Medulla oblongata (tissue), 1 donor: Measurements from ENCODE around the gene PJA1.

Experiments
- DNase-seq: peaks from one replicate; pipeline ENCODE4 v3.0.0-alpha.2; 2015; ENCODE audit errors: extremely low spot score

Gene PJA1

GRCh38 chrX:69143530-69143929 lies 21.7 kb downstream of the PJA1 start:
- DNase-seq: no peak

DNA sequence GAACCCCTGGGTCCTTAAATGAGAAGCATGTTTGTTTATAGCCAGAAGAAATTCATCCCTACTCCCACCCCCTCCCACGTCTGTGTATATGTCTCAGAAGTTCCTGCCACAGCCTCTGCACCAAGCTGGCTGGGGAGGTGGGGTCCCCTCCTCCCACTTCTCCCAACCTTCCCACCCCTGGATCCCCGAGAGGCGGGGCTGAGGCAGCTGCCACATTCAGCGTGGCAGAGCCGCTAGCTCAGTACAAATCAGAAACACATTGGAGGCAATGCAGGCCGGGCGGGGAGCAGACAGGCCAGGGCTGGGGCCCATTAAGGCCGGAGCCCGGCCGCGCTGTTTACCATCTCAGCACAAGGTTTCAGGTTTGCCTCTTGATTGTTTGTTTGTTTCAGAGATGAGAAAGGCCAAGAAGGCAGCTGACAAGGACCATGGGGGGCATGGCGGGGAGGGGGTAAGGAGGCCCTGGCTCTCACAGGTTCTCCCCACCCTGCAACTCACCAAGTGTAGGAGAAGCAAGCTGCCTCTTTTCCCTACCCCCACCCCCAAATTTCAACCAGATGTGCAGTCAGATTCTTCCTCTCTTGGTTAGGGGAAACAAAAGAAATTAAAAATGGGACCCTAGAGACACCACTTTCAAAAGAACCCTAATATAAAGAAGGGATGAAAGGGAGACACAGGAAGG lies 22.3 kb downstream of the PJA1 start:
- DNase-seq: no peak

- DNase-seq: no peak
These were observed 24.4 kb downstream of the PJA1 start for GRCh38 chrX:69140837-69141236.

GRCh38 chrX:69139516-69139915 lies 25.7 kb downstream of the PJA1 start:
- no peak for DNase-seq

DNA sequence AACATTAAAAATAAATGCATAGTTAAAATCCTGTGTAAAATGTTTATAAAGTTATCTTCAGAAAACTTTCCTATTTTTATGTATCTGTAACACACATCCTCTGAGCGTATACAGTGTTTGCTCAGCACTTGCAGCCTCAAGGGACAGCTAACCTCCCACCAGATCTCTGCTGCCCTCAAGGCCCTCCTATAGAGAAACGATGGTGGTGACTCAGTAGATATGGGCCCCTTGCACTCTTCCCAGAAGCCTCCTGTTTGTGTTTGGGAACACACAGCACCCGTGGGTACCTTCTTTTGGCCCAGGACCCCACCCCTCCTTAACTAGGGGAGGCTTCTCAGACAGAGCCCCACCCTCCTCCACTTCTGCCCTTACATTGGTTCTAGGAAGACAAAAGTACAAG lies 26.7 kb downstream of the PJA1 start:
- DNase-seq: no peak

GRCh38 chrX:69138118-69138390 lies 27.2 kb downstream of the PJA1 start:
- no peak for DNase-seq

DNA sequence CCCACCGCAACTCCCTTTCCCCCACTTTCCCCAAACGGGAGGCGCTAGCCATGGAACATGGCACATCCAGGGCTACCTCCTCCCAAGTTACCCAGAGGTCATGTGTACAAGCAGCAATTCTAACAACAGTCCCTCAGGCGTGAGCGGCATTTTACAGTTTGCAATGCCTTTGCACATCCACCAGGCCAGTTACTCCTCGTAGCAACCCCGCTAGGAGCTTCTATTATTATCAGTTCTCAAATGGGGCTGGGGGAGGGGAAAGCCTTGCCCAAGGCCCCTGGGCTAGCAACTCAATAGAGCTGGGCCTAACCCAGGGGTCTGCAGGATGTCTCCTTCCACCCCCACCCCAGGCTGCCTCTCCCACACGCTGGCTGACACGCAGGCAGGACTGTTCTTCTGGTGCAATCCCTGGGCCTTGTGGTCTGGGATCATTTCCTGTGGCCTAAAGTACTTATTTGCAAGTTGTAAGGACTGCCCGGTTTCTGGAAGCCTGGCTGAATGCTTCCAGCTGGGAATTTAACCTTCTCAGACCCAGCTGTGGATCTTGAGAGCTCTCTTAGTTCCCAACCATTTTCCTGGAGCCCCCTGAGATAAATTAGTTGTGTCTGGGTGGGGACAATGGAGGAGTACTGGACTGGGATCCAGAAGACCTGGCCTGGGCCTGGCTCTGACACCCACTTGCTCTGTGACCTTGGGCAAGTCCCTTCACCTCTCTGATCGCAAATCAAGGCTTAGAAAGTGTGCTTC lies 27.7 kb downstream of the PJA1 start:
- DNase-seq: no peak

DNA sequence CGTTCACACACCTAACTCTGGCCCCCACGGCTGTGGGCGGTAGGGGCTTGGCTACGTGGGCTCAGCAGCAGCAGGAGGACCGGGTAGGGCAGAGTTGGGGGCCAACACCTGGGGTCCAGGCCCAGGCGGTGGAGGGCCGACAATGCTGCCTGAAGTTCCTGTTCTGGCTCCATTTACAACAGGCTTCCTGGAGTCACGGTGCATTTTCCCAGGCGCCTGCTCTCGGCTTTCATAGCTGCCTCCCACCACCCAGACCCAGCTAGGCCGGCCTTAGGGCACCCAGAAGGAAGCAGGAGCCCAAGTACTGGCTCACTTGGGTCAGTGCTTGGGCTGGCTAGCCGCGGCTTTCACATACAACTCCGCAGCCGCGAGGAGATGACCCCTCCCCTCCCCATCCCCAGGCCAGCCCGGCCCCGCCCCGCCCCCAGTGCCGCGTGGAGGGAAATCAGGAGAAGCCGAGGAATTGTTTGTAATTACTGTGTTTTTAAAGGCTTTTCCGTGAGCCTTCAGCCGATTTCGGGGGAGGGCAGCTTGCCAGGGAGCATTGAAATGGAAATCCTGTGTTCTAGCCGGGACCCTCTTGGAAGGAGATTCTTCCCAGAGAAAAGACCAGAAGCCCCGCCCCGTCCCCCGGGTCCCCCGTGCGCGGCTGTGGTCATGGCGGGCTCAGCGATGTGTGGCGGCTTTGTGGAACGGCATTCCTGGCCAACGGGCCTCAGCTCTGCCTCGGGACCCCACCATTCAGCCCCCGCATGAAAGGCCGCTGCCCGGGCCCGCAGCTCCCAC lies 28.5 kb downstream of the PJA1 start:
- no peak for DNase-seq

DNA sequence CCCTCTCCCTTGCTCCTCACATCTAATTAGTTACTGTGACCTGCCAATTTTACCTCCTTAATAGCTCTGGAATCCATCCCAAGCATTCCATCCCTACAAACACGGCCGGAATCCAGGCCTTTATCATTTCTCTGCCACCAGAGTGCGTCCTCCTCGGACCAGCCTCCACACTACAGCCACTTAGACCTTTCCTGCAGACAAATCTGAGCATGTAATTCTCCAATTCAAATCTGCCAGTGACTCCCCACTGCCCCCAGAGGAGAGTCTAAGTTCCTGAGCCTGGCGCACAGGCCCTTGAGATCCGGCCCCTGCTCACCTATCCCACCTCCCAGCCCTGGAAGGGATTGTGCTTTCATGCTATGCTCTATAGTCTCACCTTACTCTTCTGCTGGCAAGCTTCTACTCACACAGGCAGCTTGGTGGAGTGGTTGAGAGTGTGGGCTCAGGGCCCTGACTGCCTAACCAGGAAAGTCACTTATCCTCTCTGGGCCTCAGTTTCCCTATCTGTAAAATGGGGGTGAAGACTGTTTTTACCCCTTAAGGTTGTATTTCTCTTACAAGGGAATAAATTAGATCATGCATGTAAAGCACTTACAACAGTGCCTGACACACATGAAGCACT lies 31.2 kb downstream of the PJA1 start:
- no peak for DNase-seq

DNA sequence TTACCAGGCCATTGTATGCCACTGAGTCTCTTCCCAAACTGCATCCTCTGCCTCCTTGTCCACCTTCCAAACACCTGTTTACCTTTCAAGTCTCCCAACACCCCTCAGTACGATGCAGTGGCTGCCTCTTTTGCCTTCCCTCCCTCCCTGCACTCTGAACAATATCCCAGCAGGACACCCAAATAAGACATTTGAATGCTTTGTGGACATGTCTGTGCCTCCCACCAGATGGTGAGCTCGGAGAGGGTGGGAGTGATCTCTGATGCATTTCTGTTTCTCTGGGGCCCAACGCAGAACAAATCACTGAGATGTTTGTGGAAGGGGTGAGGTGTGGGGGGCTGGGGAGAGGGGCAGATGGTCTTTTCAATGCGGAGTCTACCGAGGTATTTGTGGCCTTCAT lies 33.4 kb downstream of the PJA1 start:
- DNase-seq: no peak

GRCh38 chrX:69130439-69130838 lies 34.8 kb downstream of the PJA1 start:
- no peak for DNase-seq

DNA sequence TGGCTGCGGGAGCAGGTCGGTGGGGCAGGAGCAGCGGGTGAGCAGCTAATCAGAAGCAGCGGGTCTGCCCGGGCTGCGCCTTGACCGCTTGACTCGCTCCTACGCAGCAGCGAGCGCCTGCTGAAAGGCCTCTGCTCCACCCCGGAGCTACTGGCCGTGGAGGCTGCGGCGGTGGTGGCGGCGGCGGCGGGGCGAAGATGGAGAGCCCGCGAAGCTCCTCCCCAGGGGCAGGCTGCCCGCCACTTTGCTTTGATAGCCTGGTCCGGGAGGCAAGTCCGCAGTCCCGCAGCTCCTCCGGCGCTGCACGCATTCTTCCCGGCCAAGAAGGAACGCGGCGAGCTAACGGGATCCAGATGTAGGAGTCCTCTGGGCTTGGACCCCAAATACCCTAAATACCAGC lies 36.7 kb downstream of the PJA1 start:
- DNase-seq: no peak

DNA sequence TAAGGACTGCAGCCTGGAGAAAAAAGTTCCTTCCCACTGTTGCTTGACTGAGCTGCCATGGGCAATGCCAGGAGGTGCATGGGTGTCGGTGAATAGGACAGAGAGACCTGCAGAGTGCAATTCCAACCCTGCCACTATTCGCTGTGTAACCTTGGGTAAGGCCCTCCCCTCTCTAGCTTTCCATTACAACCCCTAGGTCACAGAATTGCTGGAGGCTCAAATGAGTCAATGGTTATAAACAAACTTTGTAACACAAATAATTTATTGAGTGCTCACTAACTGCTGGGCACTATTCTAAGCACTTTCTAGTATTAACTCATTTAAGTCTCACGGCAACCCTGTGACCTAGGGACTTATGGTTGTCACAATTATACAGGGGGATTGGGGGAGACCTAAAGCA lies 37.8 kb downstream of the PJA1 start:
- DNase-seq: no peak

DNA sequence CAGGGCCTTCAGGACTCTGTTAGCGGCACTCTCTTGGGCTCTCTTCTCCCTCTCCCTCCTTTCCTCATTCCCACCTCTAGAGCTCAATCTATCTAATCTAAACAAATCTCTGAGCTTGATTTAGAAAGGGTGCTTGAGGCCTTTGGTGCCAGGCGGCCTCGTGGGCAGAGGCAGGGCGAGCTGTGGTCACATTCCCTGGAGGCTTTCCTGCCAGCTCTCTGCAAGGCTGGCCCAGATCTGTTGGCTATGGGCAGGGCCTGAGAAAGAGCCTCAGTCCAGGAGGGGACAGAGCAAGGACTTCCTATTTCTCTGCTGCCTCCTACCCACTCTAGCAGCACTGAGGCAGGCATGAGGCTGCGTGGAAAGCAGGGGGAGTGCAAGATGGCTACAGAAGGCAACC lies 38.6 kb downstream of the PJA1 start:
- no peak for DNase-seq

DNA sequence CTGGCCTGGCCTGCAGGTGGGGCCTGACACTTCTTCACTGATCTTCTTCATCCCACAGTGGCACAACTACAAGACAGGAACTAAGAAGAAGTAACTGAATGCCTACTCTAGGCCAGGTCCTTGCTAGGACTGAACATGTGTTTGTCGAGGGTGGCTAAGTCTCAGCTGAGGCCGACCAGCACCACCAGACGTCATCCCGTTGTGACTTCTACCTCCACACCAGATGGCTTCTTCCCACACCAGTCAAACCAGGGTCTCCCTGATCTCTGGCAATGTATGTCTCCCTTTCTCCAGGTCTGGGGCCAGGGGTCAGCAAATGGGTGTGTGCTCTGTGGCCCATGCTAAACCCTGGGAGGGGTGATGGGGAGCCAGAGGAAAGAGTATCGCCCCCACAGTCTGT lies 40.2 kb downstream of the PJA1 start:
- no peak for DNase-seq

- DNase-seq: no peak
These were observed 41.1 kb downstream of the PJA1 start for GRCh38 chrX:69124108-69124507.

GRCh38 chrX:69123481-69123880 lies 41.8 kb downstream of the PJA1 start:
- DNase-seq: no peak

DNA sequence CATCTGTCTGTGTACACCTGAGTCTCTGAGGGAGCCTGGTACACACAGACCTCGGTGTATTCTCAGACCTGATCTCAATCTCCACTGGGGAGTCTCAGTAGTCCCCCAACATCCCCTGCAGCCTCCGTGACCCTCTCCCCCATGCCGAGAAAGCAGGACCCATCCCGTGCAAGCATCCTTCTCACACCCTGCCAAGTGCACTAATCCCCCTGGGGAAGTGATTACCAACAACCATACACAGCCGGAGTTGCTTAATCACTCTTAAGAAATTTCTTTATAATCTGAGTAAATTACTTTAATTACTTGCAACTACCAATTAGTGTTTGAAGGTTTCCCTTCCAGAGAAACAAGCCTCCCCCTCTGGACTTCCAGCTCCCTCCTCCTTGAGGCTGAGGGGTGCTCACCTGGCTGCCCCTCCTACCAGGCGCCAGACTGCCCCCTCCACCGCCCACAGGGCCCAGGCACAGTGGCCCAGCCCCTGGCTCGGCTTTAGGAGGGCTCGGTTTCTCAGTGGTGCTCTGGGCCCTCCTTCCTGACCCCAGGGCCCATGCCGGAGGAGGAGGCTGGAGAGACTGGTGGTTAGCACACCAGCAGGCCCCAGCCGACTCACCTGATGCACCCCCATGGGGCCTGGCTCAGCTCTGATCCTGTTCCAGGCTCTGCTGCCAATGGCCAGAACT lies 43.8 kb downstream of the PJA1 start:
- no peak for DNase-seq

DNA sequence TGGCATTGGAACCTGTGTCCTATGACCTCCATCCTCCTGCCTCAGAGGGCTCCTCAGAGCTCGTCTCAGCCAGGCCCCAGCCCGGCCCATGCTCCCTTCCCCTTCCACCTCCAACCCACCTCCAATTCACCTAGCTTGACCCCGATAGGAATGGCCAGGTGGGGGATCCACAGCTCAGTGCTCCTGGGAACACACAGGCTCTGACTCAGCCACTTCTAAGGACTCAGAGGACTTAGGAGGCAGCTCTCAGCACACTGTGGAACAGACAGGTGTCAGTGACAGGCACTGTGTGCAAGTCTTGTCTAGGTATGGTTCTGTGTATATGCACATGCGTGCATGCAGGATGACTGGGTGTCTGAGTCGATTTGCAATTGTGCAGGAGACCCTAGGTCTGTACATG lies 44.8 kb downstream of the PJA1 start:
- no peak for DNase-seq

DNA sequence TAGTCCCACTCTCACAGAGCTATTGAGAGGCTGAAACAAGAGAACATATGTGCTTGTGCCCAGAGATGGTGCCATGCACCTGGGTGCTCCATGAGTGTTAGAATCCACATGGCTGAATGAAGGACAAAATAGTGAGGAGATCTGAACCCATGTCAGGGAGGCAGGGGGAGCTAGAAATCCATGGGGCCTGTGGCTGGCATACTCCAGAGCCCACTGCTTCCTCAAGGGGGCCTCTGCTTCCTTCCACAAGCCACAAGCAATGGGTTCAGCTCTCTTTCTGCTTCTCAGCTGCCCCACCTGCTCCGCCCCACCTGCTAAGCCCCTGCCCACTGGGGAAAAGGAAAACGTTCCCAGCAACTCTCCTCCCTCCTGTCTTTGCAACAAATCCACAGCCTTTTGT lies 46.1 kb downstream of the PJA1 start:
- no peak for DNase-seq

GRCh38 chrX:69117876-69118526 lies 47.3 kb downstream of the PJA1 start:
- DNase-seq: no peak

GRCh38 chrX:69116077-69116476 lies 49.2 kb downstream of the PJA1 start:
- no peak for DNase-seq
